ENCODE data around the gene MYO7B. TPM values are rescaled to one million over a fixed set of nuclear protein-coding genes. Genes with fewer than 3 reads are reported as not detected.

Gene MYO7B
- total RNA-seq, 1 donor from 2014 or later: 0.78 TPM

- DNase-seq (ENCODE audit: low spot score): no peak
Observed at GRCh38 chr2:127661072-127661649, 125.7 kb downstream of the MYO7B start.

DNA sequence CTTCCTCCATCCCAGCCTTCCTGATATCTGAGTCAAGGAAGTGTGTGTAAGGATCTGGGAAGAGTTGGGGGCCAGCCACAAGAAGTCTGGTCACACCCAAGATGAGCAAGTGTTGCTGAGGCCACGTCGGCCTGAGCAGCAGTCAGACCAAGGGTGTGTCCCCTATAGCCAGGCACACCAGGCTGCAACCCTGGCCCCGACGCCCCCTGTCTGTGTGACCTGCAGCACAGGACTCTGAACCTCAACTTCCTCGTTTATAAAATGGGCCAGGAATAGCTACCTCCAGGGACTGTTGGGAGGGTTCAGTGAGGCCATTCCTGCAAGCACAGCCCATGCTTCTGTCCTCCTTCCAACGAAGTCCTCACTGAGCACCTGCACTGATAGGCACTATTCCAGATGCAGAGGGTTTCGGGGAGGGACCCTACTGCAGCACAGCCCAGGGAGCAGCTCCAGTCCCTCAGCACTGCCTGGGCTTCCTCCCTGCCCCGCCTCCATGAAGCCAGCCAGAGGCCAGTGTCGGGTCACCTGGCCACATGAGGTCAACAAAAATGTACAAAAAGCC lies 126.5 kb downstream of the MYO7B start:
- no peak for DNase-seq (ENCODE audit: low spot score)

- no peak for DNase-seq (ENCODE audit: low spot score)
Observed at GRCh38 chr2:127662937-127663565, 127.6 kb downstream of the MYO7B start.

GRCh38 chr2:127663566-127664064 lies 128.1 kb downstream of the MYO7B start:
- DNase-seq (ENCODE audit: low spot score): no peak

DNA sequence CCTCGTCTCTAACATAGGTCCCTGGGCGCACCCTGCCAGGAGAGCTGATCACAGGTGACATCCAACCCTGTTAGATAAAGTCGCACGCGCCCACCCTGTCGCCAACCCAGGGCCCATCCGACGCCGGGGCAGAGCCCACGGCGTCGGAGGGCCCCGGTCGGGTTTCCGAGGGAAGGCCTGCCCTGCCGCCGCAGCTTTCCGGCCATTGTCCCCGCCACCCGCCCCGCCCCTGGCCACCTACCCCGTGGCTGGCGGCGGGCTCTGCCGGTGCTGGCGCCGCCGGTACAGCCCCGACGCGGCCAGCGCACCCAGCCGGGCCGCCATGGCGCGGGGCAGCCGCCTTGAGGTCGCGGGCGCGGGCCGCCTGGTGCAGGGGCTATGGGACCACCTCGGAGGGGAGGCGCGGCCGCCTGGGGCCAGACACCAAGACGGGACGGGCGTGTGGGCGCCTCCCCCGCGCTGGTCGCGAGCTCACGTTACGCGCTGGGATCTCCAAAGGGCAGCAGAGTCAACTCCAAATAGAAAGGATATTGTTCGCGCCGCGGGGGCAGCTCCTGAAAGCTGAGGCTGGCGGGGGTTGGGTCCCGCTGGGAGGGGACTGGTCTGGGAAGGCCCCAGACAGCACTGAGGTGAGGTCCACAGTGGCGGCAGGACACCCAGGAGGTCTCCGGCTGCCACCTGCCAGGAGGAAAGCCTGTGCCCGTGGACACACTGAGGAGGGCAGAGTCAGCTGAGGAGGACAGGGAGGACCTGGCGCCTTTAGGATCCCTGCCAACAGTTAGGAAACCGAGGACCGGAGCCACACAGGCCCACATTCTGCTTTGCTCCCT lies 128.8 kb downstream of the MYO7B start:
- DNase-seq (ENCODE audit: low spot score): no peak

DNA sequence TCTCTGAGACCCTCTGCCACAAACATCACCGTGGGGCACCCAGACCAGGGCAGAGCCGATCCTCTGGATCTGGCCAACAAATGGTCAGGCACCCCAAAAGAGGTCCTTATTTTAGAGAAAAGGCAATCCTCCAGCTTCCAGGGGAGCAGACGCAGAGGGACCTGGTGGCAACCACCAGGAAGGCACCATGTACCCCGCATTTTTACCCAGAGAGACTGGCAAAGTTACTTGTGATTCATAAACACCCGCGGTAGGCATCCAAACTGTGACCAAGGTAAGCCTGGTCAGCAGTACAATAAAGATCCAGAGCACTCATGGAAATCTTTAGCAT lies 129.4 kb downstream of the MYO7B start:
- DNase-seq (ENCODE audit: low spot score): no peak

GRCh38 chr2:127665267-127665893 lies 129.9 kb downstream of the MYO7B start:
- no peak for DNase-seq (ENCODE audit: low spot score)

- no peak for DNase-seq (ENCODE audit: low spot score)
Observed at GRCh38 chr2:127669056-127669455, 133.6 kb downstream of the MYO7B start.

DNA sequence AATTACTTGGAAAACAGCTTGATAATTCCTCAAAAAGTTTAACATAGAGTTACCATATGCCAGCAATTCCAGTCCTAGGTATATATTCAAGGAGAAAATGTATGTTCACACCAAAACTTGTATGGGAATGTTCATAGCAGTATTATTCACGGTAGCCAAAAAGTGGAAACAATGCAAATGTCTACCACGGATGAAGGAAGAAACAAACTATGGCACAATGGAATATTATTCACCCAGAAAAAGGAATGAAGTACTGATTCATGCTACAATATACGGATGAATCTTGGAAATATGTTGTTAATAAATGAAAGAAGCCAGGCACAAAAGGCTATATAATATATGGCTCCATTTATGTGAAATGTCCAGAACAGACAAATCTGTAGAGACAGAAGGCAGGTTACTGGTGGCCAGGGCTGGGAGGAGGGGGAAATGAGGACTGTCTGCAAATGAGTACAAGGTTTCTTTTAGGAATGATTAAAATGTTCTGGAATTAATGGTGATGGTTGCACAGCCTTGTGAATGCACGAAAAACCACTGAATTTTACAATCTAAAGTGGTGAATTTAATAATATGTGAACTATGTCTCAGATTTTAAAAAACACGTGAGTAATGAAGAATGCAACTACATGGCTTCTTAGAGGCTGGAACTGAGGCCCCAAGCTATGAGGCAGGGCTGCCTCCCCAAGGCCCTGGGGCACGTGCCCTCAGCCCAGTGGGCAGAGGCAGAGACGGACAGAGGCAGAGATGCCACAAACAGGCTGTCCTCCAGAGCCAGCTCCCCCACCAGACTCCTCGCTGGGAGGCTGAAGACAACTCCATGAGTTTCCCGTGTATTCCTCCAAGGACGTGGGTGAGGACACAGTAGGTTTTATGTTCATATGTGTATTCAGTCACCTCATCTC lies 134.8 kb downstream of the MYO7B start:
- peak; percentile 4 for DNase-seq (ENCODE audit: low spot score)

GRCh38 chr2:127670957-127671290 lies 135.4 kb downstream of the MYO7B start:
- DNase-seq (ENCODE audit: low spot score): peak; percentile 18

DNA sequence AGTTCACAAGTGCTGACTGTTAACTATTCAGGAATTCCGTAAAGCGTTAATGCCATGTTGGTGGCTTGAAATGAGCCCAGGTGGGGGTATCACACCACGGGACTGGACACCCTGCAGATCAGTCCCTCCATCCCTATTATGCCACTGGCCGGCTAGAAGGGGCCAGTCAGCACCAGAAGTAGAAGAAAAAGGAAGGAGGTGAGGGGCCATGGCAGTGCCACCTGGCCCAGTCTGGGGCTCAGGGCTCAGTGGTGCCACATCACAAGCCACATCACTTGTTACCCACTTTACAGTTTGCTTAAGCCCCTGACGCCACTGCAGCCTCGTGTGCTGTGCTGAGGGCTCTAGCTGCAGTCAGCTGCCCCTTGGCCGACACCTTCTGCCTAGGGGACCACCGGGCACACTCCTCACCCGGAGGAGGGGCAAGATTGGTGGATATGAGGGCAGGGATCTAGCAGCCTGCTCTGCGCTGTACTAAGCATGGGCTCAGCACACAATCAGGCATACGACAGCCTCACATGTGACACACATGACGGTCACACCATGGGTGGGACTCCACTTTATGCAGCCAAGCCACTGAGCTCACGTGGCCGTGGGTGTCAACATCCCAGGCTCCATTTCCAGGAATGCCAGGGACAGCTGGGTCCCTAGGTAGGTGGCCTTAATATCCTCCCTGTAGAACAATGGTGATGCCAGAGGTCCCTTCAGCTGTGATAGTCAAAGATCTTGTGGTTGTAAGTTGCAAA lies 136.2 kb downstream of the MYO7B start:
- peak; percentile 35 for DNase-seq (ENCODE audit: low spot score)

DNA sequence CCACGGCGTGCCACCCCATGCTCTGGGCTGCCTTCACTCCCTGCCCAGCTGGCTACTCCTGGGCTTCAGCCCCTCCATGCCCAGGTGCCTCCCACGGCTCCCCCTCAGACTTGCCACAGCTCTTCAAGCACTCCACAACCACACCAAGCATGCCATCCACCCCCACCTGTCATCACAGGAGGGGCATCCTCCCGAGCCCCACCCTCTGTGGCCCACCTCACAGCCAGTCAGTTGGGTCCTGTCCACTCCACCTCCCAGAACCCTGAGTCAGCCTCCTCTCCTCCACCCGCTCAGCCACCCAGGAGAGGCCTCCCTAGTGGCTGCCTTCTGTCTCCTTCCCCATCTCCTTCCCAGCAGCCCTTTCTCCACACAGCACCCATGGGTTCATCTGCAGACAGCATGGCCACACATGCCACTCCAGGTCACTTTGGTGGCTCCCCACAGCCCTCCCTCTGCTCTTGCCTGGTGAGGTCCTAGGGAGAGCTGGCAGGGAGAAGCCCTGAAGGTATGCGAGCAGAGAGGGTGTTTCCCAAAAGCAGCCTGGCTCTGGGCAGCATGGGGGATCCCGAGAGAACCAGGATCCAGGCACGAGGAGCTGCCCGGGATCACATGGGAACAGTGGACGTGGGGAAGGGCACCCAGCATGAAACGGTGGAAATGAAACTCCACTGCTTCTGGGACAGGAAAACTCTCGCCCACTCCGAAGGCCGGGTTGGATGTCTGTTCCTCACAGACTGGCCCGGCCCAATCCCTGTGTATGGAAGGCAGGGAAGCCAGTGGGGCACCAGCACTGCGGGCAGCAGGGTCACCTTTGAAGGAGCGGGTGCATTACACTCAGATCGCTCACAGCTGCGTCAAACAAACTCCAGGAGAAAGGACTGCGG lies 137.1 kb downstream of the MYO7B start:
- peak; percentile 40 for DNase-seq (ENCODE audit: low spot score)

GRCh38 chr2:127673291-127674069 lies 138.0 kb downstream of the MYO7B start:
- peak; percentile 40 for DNase-seq (ENCODE audit: low spot score)

DNA sequence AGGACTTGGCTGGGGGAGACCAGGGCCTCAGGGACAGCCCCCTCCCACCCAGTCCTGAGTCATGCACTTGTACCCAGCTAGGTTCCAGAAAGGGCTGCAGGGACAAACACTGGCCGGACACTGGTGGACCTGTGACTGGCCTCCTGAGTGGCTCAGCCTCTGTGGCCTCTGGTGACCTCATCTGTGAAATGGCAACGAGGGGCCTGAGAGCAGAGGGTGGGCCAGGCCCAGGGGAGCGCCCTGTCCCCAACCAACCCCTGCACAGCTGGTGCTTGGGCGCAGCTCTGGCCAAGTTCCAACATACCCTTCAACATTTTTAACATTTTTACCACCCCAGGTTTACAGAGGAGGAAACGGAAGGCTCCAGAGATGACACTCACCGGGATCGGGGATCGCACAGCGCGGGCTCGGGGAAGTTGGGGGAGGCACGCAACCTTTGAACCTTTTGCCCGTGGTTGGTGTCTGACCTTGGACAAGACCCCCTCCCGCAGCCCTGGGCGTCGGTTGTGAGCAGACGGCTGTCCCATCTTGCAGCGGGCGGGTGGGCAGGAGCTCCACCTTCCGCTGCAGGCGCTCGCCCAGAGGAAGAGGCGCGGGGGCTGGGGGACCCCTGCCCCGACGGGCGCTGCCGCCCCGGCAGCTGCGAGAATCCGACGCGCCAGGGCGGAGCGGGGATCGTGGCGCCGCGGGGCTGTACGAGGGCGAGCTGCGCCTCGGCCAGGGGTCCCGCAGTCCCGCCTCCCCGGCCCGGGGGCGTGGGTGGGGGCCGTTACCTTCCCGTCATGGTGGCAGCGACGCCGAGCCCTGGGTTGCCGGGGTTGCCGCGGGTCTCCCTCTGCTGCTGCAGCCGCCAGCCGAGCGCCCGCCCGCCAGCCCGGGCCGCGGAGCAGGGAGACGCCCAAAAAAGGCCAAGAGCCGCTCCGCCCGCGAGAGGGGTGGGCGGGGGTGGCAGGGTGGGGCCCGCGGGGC lies 139.0 kb downstream of the MYO7B start:
- DNase-seq (ENCODE audit: low spot score): peak; percentile 53

DNA sequence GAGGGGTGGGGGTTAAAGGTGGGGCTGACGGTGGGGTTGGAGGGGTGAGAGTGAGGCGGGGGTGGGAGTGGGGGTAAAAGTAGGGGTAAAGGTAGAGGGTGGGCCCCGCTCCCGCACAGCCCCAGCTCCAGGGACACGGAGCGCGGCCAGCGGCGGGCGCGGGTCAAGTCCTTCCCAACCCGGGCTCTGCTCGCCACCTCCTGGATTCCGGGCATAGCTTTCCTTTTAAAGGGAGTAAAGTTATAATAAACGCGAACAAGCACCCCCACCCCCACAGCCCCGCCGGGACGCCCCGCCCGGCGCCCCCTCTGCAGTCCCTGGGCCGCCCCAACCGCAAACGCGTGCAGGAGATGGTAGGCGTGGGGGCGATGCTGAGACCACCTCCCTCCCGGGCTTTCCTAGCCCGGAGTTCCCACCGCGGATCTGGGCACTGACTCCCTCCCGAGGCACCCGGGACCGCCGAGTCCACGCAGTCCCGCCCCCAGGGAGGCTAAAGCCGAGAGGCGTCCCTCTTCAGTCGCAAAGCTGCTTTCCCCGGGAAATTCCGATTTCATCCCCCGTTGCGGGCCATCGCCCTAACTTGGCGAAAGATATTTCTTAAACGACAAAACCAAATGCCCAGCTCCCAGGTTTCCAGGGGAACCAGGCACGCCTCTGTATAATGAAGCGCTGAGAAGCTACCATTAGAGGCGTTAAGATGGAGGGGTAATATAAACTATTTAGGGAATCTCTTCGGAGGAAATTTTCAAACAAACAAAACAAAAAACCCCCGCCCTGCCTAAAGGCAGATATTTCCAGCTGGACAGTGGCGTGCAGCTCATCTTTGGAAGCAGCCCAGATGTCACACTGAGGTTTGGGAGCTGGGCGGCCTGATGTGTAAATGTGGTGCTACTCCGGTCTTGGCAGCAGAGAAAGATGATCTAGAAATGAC lies 140.1 kb downstream of the MYO7B start, which contains the start of gene LIMS2:
Gene LIMS2 (minus strand): TSS at position 200 of the 931 bp plus-strand sequence. CDS start 506 bp downstream, outside the sequence.
- DNase-seq (ENCODE audit: low spot score): peak; percentile 66

GRCh38 chr2:127676906-127677305 lies 141.4 kb downstream of the MYO7B start:
- DNase-seq (ENCODE audit: low spot score): peak; percentile 38
